HG03280 (cell line): ENCODE data around the gene LPCAT3.
"Not testable (repeated sequence)": the region's sequence is repeated elsewhere in the genome, so short reads cannot be mapped to it uniquely, and the experiment has no call there.

Experiments
- ATAC-seq: cut with Tn5 transposase; IDR thresholded peaks from one replicate; pipeline ENCODE4 v1.9.1; 2021; ENCODE audit warnings: mild to moderate bottlenecking, moderate library complexity; ENCODE audit not compliant: unreplicated experiment

LPCAT3 gene

DNA sequence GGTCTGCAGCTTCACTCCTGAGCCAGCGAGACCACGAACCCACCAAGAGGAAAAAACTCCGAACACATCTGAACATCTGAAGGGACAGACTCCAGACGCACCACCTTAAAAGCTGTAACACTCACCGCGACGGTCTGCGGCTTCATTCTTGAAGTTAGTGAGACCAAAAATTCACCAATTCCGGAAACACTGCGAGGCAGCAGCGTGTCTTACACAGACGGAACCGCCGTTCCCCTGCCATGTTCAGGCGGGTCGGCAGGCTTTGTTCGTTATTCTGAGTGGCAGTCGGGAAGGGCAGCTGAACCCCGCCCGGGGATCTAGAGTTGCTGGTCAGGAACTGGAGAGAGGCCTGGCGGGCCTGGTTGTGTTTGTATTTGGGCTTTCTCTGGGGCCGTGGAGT is 20.3 kb upstream of the LPCAT3 start:
- no peak for ATAC-seq

DNA sequence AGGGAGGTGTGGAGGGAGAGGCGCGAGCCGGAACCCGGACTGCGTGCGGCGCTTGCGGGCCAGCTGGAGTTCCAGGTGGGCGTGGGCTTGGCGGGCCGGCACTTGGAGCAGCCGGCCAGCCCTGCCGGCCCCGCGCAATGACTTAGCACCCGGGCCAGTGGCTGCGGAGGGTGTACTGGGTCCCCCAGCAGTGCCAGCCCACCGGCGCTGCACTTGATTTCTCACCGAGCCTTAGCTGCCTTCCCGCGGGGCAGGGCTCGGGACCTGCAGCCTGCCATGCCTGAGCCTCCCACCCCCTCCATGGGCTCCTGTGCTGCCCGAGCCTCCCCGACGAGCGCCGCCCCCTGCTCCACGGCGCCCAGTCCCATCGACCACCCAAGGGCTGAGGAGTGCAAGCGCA is 19.1 kb upstream of the LPCAT3 start:
- ATAC-seq, result not testable (repeated sequence)

DNA sequence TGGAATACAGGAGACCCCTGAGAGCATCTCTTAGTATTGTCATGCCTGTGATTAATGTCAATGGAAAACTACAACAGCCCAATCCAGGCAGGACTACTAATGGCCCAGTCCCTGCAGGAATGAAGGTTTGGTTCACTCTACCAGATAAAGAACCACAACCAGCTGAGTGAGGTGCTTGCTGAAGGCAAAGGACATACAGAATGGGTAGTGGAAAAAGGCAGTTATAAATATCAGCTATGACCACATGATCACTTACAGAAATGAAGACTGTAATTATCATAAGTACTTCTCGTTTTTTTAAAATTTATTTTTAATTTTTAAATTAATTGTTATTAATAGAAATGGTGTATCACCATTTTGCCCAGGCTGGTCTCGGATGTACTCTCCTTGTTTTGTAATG is 17.2 kb upstream of the LPCAT3 start:
- no peak for ATAC-seq

DNA sequence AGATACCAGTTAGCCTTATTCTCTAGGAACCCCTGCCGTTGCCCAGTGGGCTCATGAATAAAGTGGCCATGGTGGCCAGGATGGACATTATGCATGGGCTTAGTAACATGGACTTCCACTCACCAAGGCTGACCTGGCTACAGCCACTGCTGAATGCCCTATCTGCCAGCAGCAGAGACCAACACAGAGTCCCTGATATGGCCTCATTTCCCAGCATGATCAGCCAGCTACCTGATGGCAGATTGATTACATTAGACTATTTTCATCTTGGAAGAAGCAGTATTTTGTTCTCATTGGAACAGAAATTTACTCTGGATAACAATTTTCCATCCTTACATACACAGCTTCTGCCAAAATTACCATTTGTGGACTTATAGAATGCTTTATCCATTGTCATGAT is 16.2 kb upstream of the LPCAT3 start:
- ATAC-seq, result no peak

DNA sequence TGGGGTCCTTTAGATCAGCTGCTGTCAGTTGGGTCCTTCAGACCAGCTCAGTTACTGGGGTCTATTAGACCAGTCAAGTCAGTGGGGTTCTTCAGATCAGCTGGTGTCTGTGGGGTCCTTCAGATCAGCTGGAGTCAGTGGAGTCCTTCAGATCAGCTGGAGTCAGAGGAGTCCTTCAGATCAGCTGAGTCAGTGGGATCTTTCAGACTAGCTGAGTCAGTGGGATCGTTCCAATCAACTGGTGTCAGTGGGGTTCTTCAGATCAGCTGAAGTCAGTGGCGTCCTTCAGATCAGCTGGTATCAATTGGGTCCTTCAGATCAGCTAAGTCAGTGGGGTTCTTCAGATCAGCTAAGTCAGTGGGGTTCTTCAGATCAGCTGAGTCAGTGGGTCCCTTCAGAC is 14.7 kb upstream of the LPCAT3 start:
- ATAC-seq, result no peak

DNA sequence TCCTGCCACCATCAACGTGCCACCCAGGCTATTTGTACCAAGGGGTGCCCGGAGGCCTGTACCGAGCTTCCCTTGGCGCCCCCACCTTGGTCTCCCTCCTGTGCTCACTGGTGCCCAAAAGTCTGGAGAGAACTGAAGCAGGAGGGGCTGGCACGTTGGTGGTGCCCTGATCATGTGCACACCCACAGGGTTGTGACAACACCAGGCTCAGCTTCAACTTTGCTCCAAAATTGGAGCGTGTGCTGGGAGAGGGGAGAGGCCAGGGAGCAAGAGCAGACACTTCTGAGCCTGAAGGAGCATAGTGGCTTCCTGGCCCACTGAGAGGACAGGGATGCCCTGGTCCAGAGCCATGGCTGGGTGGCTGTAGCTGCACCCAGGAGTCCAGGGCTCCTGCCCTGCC is 13.0 kb upstream of the LPCAT3 start:
- ATAC-seq, result no peak

DNA sequence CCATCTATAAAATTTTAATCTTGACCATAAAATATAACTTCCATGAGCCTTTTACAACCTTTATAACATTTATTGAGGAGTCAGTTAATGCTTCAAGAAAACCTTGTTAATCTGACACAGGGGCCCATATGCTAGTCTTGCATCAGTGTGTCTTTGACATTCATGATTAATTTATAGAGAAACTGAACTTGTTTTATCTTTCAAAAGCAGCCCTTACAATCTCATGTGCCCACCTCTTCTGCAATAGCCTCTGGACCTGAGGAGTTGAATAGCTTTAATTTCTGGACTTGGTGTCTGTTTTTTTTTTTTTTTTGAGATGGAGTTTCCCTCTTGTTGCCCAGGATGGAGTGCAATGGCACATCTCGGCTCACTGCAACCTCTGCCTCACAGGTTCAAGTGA is 8.6 kb upstream of the LPCAT3 start:
- no peak for ATAC-seq

DNA sequence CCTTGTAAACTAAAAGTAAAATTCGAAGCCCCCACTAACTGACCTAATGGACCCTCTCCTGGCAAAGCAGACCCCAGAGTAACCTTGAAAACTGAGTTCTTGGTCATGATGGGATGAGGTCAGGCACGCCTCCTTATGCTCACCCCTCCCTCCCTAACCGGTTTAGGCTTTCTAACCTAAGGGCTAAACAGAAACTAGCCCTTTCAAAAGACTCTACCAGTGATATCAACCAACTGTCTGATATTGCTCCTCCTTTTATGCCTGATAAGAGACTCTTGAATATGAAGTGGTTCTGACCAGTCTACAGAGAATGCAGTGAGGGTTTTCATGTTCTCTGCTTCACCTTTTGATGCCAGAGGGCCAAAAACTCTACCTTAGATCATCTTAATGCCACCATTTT is 4.8 kb upstream of the LPCAT3 start:
- ATAC-seq, result no peak

DNA sequence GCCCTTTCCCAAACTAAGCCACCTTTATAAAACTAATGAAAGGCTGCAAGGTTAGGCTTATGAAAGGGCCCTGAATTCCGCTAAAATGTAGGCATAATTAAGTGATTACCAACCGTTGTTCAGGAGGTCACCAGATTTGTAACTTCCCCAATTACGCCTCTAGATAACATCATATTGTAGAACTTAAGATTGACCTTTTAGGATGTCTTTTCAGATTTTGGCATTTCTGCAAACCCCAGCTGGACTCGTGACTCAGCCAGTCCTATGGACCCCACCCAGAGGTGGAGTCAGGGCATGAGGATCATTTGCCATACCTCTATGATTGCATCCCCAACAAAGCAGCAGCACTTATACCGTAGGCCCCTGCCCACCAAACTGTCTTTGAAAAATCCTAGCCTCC is 3.7 kb upstream of the LPCAT3 start:
- no peak for ATAC-seq

DNA sequence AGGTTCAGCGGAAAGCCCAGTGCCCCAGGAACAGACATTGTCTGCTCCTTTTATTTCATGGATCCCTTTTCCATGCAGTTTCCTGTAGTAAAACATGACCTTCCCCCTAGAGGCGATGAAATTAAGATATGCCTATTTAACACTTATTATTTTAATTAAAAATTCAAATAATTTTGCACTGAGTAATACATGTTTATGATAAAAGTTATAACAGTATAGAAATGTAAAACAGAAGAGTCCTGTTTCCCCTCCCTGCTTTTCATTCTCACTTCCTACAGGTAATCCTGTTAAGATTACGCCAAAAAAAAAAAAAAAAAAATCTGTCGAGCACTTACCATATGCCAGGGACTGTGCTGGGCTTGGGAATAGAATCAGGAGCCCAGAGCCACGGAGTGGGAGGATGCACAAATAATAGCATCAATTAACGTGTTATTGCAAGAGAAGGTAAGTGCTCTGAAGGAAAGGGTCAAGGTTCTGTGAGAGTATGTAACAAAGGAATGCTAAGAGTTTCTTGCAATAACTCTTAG is 830 bp upstream of the LPCAT3 start:
- no peak for ATAC-seq

DNA sequence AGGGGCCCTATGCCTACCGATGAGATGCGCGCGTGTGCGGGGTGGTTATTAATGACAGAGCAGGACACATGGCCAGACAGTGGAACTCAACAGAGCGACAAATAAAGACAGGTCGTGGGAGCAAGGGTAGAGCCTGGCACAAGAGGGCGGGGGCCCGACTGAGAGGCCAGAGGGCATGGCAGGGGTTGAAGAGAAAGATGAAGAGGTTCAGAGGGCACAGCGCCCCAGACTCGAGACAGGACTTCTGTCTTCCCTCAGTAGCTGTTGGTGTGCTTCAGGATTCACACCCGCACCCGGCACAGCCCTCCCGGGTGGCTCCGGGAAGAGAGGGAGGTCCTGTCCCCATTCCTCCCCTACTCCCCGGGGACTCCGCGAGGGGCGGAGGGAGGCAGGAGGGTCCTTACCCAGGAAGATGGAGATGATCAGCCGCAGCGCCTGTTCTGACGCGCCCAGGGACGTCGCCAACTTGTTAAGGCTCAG is 366 bp downstream of the LPCAT3 start:
- ATAC-seq, result no peak

DNA sequence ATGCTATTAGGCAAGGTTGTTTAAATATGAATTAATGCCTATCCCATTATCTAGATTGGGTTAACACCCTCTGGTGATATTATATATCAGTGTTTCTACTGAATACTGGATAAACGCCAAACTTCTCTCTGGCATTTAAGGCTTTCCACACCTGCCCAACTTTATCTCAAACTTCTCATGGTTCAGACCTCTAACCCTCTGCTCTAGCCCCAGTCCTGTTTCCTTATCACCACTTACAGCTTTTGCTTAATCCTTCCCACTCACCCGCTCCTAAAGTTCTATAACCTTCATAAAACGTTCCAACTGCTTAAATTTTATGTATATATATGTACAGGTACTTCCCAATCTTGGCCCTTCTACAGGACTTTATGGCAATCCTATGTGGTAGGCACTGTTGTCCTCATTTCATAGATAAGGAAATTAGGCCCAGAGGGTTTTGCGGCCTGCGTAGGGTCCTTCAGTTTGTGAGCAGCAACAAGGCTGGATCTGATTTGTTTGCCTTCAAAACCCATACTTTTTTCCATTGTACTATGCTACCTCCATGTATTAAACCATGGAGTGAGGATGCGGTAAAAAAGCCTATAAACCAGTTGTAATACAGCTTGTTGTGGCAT is 1.2 kb downstream of the LPCAT3 start:
- no peak for ATAC-seq

DNA sequence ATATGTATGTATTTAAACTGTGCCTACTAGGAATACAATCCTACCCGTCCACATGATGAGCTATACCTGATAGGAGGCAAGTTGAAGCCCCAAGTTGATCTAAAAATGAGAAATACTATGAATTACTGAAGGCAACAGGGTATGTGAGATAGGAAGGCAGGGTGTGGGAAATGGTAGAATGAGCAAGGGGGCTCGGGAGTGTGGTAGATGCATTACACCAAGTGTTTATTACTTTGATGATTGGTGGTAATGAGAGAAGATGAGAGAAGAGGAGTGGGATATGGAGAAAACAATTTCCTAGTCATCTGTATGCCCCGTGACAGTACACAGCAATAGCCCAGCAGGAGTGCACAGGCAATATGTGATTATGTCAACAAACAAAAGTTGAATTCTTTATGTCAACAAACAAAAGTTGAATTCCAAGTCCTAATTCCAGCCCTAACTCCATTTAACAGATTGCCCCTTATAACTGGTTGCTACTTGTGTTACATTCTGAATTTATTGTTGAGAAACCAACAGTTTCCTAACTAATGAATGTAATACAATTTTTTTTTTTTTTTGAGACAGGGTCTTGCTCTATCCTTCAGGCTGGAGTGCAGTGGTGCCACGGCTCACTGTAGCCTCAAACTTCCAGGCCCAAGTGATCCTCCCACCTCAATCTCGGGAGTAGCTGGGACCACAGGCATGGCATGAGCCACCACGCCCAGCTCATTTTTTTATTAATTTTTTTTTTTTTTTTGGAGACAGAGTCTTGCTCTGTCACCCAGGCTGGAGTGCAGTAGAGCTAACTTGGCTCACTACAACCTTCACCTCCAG is 2.5 kb downstream of the LPCAT3 start:
- no peak for ATAC-seq

DNA sequence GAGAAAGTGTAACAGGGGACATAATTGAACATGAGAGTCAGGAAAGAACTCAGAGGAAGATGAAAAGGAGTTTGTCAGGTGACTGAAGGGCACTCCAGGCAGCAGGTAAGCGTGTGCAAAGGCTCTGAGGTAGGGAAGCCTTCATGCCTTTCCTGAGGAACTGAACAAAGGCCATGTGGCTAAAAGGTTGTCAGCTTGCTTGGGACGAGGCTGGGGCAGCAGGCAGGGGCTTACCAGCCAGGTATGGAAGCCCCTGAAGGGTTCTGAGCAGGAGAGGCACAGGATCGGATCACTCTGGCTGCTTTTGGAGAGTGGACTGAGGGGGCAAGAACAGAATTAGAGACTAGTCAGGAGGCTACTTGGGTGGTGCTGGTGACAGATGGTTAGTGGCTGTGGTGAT is 5.2 kb downstream of the LPCAT3 start:
- no peak for ATAC-seq

DNA sequence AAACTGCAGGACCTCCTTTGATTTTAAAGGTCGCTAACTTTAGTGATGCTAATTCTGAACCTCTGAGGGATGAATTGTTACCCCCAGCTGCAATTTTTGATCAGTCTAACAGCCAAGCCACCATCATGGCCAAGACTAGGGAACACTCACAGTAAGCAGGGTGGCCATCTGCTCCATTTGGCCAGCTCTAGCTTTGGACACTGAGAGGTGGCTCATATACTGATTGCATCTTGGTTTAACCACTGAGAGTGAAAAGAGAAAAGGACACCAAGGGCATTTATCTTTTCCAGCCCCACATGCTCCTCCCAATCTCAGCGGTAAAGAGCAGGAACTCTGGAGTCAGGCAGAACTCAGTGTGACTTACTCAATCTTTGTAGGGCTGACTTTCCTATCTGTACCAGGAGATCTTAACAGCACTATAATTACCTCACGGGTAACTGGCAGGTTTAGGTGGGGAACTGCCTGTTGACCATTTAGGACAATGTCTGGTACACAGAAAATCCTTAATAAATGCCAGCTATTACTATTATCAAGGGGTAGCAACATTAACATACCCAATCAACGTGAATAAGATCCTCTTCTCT is 6.2 kb downstream of the LPCAT3 start:
- no peak for ATAC-seq

DNA sequence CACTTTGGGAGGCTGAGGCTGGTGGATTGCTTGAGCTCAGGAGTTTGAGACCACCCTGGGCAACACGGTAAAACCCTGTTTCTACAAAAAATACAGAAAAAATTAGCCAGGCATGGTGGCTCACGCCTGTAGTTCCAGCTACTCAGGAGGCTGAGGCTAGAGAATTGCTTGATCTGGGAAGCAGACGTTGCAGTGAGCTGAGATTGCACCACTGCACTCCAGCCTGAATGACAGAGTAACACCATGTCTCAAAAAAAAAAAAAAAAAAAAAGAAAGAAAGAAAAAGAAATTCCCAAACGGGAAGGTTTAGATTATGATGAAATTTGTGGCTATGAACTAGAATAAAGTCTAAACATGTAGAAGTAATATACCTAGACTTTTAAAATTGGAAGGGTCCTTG is 6.9 kb downstream of the LPCAT3 start:
- ATAC-seq, result not testable (repeated sequence)

DNA sequence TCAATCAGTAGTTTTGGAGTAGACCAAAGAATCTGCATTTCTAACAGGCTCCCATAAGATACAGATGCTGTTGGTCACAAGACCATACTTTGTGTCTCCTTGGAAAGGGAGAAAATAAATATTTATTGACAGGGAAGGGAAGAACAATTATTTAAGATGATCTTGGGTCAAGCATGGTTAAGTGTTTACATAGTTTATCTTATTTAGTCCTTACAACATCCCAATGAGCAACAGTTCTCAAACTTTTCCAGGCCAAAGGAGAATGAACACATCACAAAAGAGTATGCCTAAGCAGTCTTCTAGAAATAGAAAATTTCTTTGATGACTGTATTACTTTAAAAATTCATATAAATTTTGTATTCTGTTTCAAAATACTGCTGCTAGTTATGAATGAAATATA is 8.8 kb downstream of the LPCAT3 start:
- ATAC-seq, result no peak

DNA sequence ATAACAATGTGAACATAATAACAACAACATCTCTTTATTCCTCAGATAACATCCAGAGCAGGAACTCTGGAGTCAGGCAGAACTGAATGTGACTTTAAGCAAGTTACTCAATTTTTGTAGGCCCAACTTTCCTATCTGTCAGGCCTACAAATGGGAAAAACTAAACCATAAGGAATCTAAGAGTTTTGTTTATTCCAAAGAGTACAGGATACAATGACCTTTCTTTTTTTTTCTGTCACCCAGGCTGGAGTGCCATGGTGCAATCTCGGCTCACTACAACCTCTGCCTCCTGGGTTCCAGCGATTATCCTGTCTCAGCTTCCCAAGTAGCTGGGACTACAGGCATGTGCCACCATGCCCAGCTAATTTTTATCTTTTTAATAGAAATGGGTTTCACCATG is 9.4 kb downstream of the LPCAT3 start:
- ATAC-seq, result no peak

DNA sequence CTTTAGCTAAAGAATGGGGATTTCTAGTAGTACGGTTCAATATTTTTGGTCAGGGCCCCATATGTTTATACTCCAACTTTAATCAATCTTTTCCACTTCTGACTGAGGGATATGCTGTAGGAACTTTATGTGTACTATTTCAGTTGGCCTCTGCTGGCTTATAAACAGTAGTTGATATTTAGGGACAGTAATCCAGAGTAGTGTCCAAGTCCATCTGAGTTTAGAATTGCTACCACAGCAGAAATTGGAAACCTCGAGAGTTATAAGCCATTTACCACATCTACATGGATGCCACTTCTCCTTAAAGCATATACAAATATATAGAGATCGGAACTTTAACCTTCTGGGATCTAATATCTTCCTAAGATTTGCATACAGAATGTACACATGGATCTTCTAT is 11.6 kb downstream of the LPCAT3 start:
- no peak for ATAC-seq

DNA sequence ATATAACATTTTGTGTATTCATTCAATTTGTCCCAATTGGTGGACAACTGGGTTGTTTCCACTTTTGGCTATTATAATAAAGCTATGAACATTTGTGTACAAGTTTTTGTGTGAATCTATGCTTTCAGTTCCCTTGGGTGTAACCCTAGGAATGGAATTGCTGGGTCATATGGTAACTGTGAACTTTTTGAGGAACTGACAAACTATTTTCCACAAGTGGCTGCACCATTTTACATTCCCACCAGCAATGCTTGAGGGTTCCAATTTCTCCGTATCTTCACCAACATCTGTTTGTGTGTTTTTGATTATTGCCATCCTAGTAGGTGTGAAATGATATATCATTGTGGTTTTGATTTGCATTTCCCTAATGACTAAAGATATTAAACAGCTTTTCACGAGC is 13.0 kb downstream of the LPCAT3 start:
- no peak for ATAC-seq

DNA sequence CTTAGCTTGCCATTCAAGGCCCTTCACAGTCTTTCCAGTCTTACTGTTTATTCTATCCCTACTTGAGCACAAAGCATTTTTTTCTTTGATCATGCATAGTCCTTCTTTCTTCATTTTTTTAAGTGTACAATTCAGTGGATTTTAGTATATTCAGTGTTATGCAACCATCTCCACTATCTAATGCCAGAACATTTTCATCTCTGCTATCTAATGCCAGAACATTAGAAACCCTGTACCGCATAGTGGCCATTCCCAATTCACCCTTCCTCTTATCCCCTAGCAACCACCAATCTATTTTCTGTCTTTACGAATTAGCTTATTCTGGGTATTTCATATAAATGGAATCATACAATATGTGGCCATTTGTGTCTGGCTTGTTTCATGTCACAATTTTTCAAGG is 13.4 kb downstream of the LPCAT3 start:
- ATAC-seq, result no peak

DNA sequence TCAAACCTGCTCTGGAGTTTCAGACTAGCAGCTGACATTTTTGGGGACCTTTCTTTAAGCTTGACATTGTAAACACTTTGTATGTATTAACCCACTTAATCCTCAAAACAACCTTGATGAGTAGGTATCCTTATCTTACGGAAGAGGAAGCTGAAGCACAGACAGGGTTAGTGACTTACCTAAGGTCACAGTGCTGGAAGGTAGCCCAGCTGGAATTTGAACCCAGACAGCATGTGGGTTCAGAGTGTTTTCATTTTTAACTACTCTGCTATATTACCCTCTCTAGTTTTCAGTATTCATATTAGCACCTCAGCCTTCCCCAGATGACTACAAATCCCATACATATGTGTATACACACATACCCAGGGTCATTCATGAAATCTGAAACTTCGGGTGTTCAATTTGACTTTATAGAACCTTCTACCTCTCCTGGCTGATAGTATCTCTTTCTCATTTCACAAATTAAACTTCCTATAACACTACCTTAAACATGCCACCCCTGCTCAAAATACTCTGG is 13.9 kb downstream of the LPCAT3 start:
- no peak for ATAC-seq
